ENCODE data around the gene FBXO46.

Gene FBXO46

DNA sequence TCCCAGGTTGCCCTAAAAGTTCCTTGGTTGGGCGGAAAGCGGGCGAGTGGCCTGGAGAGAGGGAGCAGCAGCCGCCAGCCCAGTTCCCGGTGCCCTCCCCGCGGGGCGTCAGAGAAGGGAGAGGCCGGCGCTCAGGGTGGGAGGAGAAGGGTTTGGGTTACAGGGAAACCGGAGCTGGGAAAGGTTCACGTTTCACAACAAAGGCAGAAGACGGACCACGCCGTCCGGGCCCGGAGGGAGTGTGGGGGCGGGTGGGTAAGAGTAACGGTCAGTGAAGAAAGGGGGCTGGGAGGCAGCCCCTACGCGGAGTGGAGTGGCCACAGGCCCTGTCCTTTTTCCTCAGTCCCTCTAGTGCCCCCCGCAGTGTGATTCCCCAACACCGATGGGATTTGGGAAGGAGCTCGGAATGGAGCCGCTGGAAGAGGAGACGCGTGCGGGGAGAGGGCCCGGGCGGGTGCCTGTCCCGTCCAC is 36.7 kb upstream of the FBXO46 start:
- TF ChIP-seq FOXM1 (IDR thresholded peaks at IDR 0.05; ENCODE audit: borderline replicate concordance, low read depth): no peak
- TF ChIP-seq, protein P1, sequence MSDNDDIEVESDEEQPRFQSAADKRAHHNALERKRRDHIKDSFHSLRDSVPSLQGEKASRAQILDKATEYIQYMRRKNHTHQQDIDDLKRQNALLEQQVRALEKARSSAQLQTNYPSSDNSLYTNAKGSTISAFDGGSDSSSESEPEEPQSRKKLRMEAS (IDR thresholded peaks at IDR 0.05): peak; percentile 72
- peak; percentile 44; the same call in 1 of the 2 replicates for TF ChIP-seq EP300 (IDR thresholded peaks at IDR 0.05; ENCODE audit: borderline replicate concordance)
- peak; percentile 9; the same call in 1 of the 2 replicates for TF ChIP-seq RAD21 (IDR thresholded peaks at IDR 0.05; ENCODE audit: low read depth)
- TF ChIP-seq NFIC (IDR thresholded peaks at IDR 0.05): no peak
- TF ChIP-seq TEAD4 (IDR thresholded peaks at IDR 0.05): no peak
- TF ChIP-seq YY1 (IDR thresholded peaks at IDR 0.05; ENCODE audit: low read depth): no peak
- no peak for TF ChIP-seq ZBTB7A (IDR thresholded peaks at IDR 0.05; ENCODE audit: low read depth)
- TF ChIP-seq, protein P2, sequence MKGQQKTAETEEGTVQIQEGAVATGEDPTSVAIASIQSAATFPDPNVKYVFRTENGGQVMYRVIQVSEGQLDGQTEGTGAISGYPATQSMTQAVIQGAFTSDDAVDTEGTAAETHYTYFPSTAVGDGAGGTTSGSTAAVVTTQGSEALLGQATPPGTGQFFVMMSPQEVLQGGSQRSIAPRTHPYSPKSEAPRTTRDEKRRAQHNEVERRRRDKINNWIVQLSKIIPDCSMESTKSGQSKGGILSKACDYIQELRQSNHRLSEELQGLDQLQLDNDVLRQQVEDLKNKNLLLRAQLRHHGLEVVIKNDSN (IDR thresholded peaks at IDR 0.05): no peak
- peak; percentile 54; the same call in 1 of the 2 replicates for TF ChIP-seq TCF12 (IDR thresholded peaks at IDR 0.05; ENCODE audit: low read depth)
- TF ChIP-seq, protein P3, sequence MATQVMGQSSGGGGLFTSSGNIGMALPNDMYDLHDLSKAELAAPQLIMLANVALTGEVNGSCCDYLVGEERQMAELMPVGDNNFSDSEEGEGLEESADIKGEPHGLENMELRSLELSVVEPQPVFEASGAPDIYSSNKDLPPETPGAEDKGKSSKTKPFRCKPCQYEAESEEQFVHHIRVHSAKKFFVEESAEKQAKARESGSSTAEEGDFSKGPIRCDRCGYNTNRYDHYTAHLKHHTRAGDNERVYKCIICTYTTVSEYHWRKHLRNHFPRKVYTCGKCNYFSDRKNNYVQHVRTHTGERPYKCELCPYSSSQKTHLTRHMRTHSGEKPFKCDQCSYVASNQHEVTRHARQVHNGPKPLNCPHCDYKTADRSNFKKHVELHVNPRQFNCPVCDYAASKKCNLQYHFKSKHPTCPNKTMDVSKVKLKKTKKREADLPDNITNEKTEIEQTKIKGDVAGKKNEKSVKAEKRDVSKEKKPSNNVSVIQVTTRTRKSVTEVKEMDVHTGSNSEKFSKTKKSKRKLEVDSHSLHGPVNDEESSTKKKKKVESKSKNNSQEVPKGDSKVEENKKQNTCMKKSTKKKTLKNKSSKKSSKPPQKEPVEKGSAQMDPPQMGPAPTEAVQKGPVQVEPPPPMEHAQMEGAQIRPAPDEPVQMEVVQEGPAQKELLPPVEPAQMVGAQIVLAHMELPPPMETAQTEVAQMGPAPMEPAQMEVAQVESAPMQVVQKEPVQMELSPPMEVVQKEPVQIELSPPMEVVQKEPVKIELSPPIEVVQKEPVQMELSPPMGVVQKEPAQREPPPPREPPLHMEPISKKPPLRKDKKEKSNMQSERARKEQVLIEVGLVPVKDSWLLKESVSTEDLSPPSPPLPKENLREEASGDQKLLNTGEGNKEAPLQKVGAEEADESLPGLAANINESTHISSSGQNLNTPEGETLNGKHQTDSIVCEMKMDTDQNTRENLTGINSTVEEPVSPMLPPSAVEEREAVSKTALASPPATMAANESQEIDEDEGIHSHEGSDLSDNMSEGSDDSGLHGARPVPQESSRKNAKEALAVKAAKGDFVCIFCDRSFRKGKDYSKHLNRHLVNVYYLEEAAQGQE (IDR thresholded peaks at IDR 0.05; ENCODE audit: low read depth): no peak
- TF ChIP-seq TAF1 (IDR thresholded peaks at IDR 0.05; ENCODE audit: low read depth): no peak
- TF ChIP-seq CREB1 (IDR thresholded peaks at IDR 0.05; ENCODE audit: low read depth): no peak
- peak; percentile 87 for TF ChIP-seq EGR1 (IDR thresholded peaks at IDR 0.05)
- no peak for TF ChIP-seq CEBPB (IDR thresholded peaks at IDR 0.05)

DNA sequence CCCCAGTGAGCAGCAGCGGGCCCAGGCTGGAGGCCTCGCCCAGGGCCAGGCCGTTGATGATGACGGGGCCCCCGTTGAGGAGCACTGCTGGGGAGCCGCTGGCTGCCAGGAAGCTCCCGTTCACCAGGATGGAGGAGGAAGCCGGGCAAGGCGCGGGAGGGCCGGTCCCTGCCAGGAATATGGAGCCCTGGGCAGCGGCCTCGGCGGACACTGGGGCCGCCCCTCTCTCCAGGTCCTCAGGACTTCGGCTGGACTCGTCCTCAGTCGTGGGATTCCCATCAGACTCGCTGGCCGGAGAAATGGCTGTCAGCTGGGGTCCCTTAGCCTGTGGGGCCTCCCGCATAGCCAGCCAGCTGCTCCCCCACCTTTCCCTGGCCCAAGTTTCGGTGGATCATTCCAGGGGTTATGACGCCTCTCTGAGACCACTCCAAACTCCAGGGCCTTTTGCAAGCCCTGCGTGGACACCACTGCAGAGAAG is 36.2 kb upstream of the FBXO46 start:
- TF ChIP-seq ZBTB7A (IDR thresholded peaks at IDR 0.05; ENCODE audit: low read depth) (no peak), TCF12 (IDR thresholded peaks at IDR 0.05; ENCODE audit: low read depth) (no peak), TAF1 (IDR thresholded peaks at IDR 0.05; ENCODE audit: low read depth) (no peak), RAD21 (IDR thresholded peaks at IDR 0.05; ENCODE audit: low read depth) (no peak)
- TF ChIP-seq, protein P1 (IDR thresholded peaks at IDR 0.05): no peak

DNA sequence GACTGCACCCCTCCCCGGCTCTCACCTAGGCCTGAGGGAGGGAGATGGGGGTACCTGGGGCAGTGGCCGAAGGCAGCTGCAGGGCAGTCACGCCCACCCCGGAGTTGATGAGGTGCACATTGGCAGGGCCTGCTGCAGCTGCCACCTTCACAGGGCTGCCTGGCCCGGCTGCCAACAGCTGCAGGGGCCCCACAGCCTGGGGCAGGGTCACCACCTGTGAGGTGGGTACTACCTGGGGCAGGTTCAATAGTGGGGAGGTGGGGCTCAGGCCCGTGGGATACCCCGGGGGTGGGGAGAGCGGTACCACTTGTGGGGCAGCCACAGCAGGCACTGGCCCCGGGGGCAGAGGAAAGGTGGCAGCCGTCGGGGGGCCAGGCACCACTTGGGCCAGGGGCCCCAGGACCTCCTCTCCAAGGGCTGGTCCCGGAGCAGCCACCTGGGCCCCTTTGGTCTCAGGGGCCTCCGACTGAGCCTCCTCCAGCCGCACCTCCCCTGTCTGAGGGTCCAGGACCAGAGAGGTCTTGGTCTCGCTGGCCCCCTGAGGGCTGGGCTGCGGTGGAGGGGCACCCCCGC is 35.7 kb upstream of the FBXO46 start:
- TF ChIP-seq TEAD4 (IDR thresholded peaks at IDR 0.05): no peak
- no peak for TF ChIP-seq TAF1 (IDR thresholded peaks at IDR 0.05; ENCODE audit: low read depth)
- TF ChIP-seq ZBTB7A (IDR thresholded peaks at IDR 0.05; ENCODE audit: low read depth): no peak
- TF ChIP-seq, protein P2 (IDR thresholded peaks at IDR 0.05): no peak
- TF ChIP-seq RAD21 (IDR thresholded peaks at IDR 0.05; ENCODE audit: low read depth): no peak
- TF ChIP-seq EGR1 (IDR thresholded peaks at IDR 0.05): no peak
- no peak for TF ChIP-seq TCF12 (IDR thresholded peaks at IDR 0.05; ENCODE audit: low read depth)
- TF ChIP-seq, protein P3 (IDR thresholded peaks at IDR 0.05; ENCODE audit: low read depth): no peak
- TF ChIP-seq, protein P1 (IDR thresholded peaks at IDR 0.05): no peak
- TF ChIP-seq CEBPB (IDR thresholded peaks at IDR 0.05): no peak
- no peak for TF ChIP-seq EP300 (IDR thresholded peaks at IDR 0.05; ENCODE audit: borderline replicate concordance)
- TF ChIP-seq NFIC (IDR thresholded peaks at IDR 0.05): no peak
- TF ChIP-seq FOXM1 (IDR thresholded peaks at IDR 0.05; ENCODE audit: borderline replicate concordance, low read depth): no peak
- TF ChIP-seq YY1 (IDR thresholded peaks at IDR 0.05; ENCODE audit: low read depth): no peak
- TF ChIP-seq CREB1 (IDR thresholded peaks at IDR 0.05; ENCODE audit: low read depth): no peak

DNA sequence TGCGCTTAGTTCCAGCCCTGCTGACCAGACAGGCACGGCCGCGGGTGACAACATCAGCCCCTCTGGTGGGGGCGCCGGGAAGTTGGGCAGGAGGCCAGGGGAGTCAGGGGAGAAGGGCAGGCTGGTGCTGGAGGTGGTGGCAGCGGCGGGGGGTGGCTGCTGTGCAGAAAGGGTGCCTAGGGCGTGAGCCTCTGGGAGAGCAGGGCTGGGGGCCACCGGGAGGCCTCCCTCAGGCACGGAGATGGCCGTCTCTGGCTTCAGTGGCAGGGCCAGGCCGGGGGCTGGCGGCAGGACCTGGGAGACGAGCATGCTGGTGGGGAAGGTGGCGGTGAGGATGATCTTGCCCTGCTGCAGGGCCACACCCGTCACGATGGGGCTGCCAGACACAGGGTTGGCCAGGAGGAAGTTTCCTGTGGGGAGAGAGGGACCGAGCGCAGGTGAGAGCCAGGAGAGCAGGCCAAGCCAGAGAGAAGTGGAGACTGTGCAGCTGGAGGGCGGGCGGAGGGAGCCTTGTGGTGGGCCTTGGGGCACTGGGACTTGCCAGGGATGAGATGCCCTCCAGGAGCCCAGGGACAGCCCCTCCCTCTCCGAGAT is 35.1 kb upstream of the FBXO46 start:
- TF ChIP-seq ZBTB7A (IDR thresholded peaks at IDR 0.05; ENCODE audit: low read depth) (no peak), YY1 (IDR thresholded peaks at IDR 0.05; ENCODE audit: low read depth) (no peak), TEAD4 (IDR thresholded peaks at IDR 0.05) (no peak), CREB1 (IDR thresholded peaks at IDR 0.05; ENCODE audit: low read depth) (no peak), EGR1 (IDR thresholded peaks at IDR 0.05) (no peak), TAF1 (IDR thresholded peaks at IDR 0.05; ENCODE audit: low read depth) (no peak), CEBPB (IDR thresholded peaks at IDR 0.05) (no peak), NFIC (IDR thresholded peaks at IDR 0.05) (no peak), EP300 (IDR thresholded peaks at IDR 0.05; ENCODE audit: borderline replicate concordance) (no peak), RAD21 (IDR thresholded peaks at IDR 0.05; ENCODE audit: low read depth) (no peak), FOXM1 (IDR thresholded peaks at IDR 0.05; ENCODE audit: borderline replicate concordance, low read depth) (no peak)
- TF ChIP-seq, protein P2 (IDR thresholded peaks at IDR 0.05): no peak
- TF ChIP-seq, protein P3 (IDR thresholded peaks at IDR 0.05; ENCODE audit: low read depth): no peak

Measured in Ishikawa (cell line).